ENCODE data around the gene PLD4. TPM values are rescaled to one million over a fixed set of nuclear protein-coding genes. Genes with fewer than 3 reads are reported as not detected.
"Not testable (repeated sequence)": the region's sequence is repeated elsewhere in the genome, so short reads cannot be mapped to it uniquely, and the experiment has no call there.

PLD4 gene
- total and polyA plus RNA-seq, 2 of the 8 experiments (the other 6 are each of a cell fraction or from before 2014, with no cell fraction given): 0.05 TPM; not detected in 1

DNA sequence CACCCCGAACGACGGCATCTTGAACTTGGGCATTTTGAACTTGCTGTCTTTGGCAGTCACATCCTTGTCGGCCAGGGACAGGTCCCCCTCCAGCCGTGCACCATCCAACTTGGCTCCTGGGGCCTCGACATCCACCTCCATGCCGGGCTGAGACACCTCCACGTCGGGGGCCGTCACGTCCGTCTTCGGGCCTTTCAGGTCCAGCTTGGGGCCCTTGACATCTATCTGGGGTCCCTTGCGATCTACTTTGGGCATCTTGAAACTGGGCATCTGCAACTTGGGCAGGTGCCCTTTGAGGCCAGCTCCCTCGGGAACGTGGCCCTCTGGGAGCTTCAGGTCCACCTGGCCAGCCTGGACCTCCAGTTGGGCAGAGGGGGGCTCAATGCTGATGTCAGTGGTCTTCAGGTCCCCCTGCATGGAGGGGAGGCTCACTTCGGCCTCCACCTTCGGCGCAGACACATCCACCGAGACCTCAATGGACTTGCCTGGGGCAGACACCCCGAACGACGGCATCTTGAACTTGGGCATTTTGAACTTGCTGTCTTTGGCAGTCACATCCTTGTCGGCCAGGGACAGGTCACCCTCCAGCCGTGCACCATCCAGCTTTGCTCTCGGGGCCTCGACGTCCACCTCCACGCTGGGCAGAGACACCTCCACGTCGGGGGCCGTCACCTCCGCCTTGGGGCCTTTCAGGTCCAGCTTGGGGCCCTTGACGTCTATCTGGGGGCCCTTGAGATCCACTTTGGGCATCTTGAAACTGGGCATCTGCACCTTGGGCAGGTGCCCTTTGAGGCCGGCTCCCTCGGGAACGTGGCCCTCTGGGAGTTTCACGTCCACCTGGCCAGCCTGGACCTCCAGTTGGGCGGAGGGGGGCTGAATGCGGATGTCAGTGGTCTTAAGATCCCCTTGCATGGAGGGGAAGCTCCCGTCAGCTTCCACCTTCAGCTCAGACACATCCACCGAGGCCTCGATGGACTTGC, 21.6 kb downstream of the PLD4 start:
- not testable (repeated sequence) for H4K8ac ChIP-seq (ENCODE audit: extremely low read depth, insufficient read depth, low read length); H3K4ac ChIP-seq (replicated peaks; ENCODE audit: insufficient read length, low read depth, low read length); H3K18ac ChIP-seq (ENCODE audit: extremely low read depth, low read length); H3K27me3 ChIP-seq (replicated peaks in 1 of 4; ENCODE audit: control insufficient read depth in 3 of 4, extremely low read depth in 1 of 4, insufficient read depth in 3 of 4, low read length in 3 of 4); H2BK15ac ChIP-seq (ENCODE audit: low read length); H4K5ac ChIP-seq (ENCODE audit: insufficient read length, low read depth, low read length); H3K4me2 ChIP-seq (ENCODE audit: insufficient read depth in 1 of 2, low read depth in 2 of 2, low read length in 2 of 2); H2AK5ac ChIP-seq (ENCODE audit: low read depth, low read length); H2BK20ac ChIP-seq (ENCODE audit: low read length); H3K4me3 ChIP-seq (ENCODE audit: extremely low read depth in 1 of 4, insufficient read depth in 2 of 4, low read depth in 3 of 4, low read length in 4 of 4); H4K20me1 ChIP-seq (replicated peaks in 1 of 2; ENCODE audit: control insufficient read depth in 1 of 2, insufficient read depth in 2 of 2, low read length in 2 of 2); H3K4me1 ChIP-seq (replicated peaks in 1 of 4; ENCODE audit: control insufficient read depth in 3 of 4, insufficient read depth in 4 of 4, low read length in 3 of 4); H2BK120ac ChIP-seq (replicated peaks; ENCODE audit: low read depth, low read length); H3K23me2 ChIP-seq (ENCODE audit: low read depth, low read length); FAIRE-seq; H3K9ac ChIP-seq (replicated peaks in 1 of 4; ENCODE audit: extremely low read depth in 1 of 4, low read depth in 3 of 4, low read length in 3 of 4); H3K14ac ChIP-seq (ENCODE audit: insufficient read length); DNase-seq (ENCODE audit: low read depth in 1 of 2, low spot score in 2 of 2); H3K79me1 ChIP-seq (ENCODE audit: low read depth, low read length); H3K23ac ChIP-seq (ENCODE audit: insufficient read length); H3K27ac ChIP-seq (ENCODE audit: low read depth, low read length); H3K56ac ChIP-seq (replicated peaks; ENCODE audit: insufficient read length, low read depth, low read length); H2BK5ac ChIP-seq (ENCODE audit: low read depth, low read length); H3K79me2 ChIP-seq (ENCODE audit: control insufficient read depth in 1 of 2, insufficient read depth in 2 of 2, low read length in 2 of 2); H2BK12ac ChIP-seq (ENCODE audit: low read depth, low read length); H4K91ac ChIP-seq (replicated peaks; ENCODE audit: insufficient read length, low read length); H3K36me3 ChIP-seq (ENCODE audit: control insufficient read depth in 2 of 4, insufficient read depth in 4 of 4, low read length in 3 of 4); H2AFZ ChIP-seq (ENCODE audit: low read length)
- POLR2A ChIA-PET (ENCODE audit: partially characterized antibody): interaction anchor here (1.2 kb wide), 1 partner anchor 9 kb away, joined by 3 read pairs; no protein-coding TSS in a partner anchor
- CTCF ChIA-PET (ENCODE audit: partially characterized antibody): interaction anchor here (1.7 kb wide), 1 partner anchor 10 kb away, joined by 4 read pairs; no protein-coding TSS in a partner anchor
- 94% methylated on average over 34 of the region's 43 CpGs; no CpG with 5 or more reads in 1 of the 2 experiments for WGBS, 2 experiments (ENCODE audit: extremely low coverage in 1 of 2, insufficient coverage in 1 of 2, insufficient read length in 1 of 2, insufficient replicate concordance in 2 of 2, low coverage in 1 of 2, low lambda C conversion rate in 2 of 2, missing lambda C conversion rate in 1 of 2)
- H3K9me3 ChIP-seq (ENCODE audit: insufficient read depth in 2 of 2, low read depth in 1 of 2, low read length in 1 of 2): peaks cover 0 to 76% of the 10 kb centered on the region in 2 experiments; a peak in 1 of 4 replicates

Measured in H1 (cell line).